Sigmoid colon (tissue), 7 donors: Measurements from ENCODE around the gene SH3RF3. TPM values are rescaled to one million over a fixed set of nuclear protein-coding genes. Genes with fewer than 3 reads are reported as not detected.
A peak's percentile ranks its signal among the peaks of the same experiment; 100 is the strongest.

Experiments
- DNase-seq: peaks from one replicate; pipeline ENCODE4 v3.0.0-alpha.2; 2019
- H3K27ac ChIP-seq, 4 donors: fragments of 200-600 bp; sonication (generic); one replicate each; pipeline ENCODE4 v1.5.1; 2016 to 2019; ENCODE audit warnings: mild to moderate bottlenecking in 1 of 4
- H3K27me3 ChIP-seq, 3 donors: fragments of 200-600 bp; sonication (generic); one replicate each; pipeline ENCODE4 v1.5.1; 2019; ENCODE audit warnings: mild to moderate bottlenecking in 1 of 3
- H3K36me3 ChIP-seq, 4 donors: fragments of 200-600 bp; sonication (generic); one replicate each; pipeline ENCODE4 v1.5.1; 2016 to 2019
- H3K4me1 ChIP-seq, 4 donors: fragments of 200-600 bp; sonication (generic); one replicate each; pipeline ENCODE4 v1.5.1; 2017 to 2019
- H3K4me3 ChIP-seq, 4 donors: fragments of 200-600 bp; sonication (generic); one replicate each; pipeline ENCODE4 v1.5.1; 2017 to 2019; ENCODE audit warnings: mild to moderate bottlenecking in 2 of 4, moderate library complexity in 1 of 4
- H3K9me3 ChIP-seq, 4 donors: fragments of 200-600 bp in 3 of 4; sonication (generic) in 3 of 4; one replicate each; pipeline versions ENCODE4 v1.5.1 to v1.6.1; 2013 to 2019
- EP300 ChIP-seq, 4 donors: sonication (generic); formaldehyde crosslinking; IDR thresholded peaks; one replicate each; pipeline ENCODE4 v1.6.1; 2017; ENCODE audit warnings: antibody characterized with exemption in 4 of 4
- POLR2A ChIP-seq, 2 donors: fragments of 450-650 bp; IDR thresholded peaks; one replicate each; pipeline ENCODE4 v1.6.1; 2016; ENCODE audit warnings: antibody characterized with exemption in 2 of 2, mild to moderate bottlenecking in 2 of 2, moderate library complexity in 2 of 2
- POLR2AphosphoS5 ChIP-seq, 4 donors: sonication (generic); formaldehyde crosslinking; IDR thresholded peaks; one replicate each; pipeline ENCODE4 v1.6.1; 2017; ENCODE audit warnings: antibody characterized with exemption in 4 of 4
- WGBS, 2 donors: extraction: QIAGEN DNeasy Blood & Tissue Kit; methylation state at CpG; one replicate each; pipeline ENCODE4 v1.1.7; 2013; 5-methylcytosine and 5-hydroxymethylcytosine counted together
- intact Hi-C: fragments of 100-400 bp; cut with DNase I; formaldehyde crosslinking; loops from one replicate; pipeline ENCODE4 v1.15.1; 2023
- polyA plus RNA-seq, 3 donors: library from polyadenylated mRNA; stranded (reverse); fragments of 200-250 nt; gene quantifications; one replicate each; pipeline ENCODE4 v1.2.3, GENCODE V29; 2013
- total RNA-seq, 4 donors: library from RNA; depleted of rRNA; stranded (reverse); fragments of >200 nt; gene quantifications; one replicate each; pipeline ENCODE4 v1.1.0, GENCODE V29; 2016
- TF ChIP-seq, protein P1 (sequence below), 4 experiments: fragments of 450-650 bp in 3 of 4; fragments of 200-600 bp in 1 of 4; IDR thresholded peaks; one replicate each; pipeline ENCODE4 v1.5.1; 2016 to 2019; ENCODE audit warnings: antibody characterized with exemption in 4 of 4, mild to moderate bottlenecking in 3 of 4, moderate library complexity in 2 of 4
- donor health status: healthy with polysubstance abuse.
- donor health status: Bipolar disorder and iron deficiency.
- donor health status: healthy.

Gene SH3RF3
- total and polyA plus RNA-seq, 7 donors = 0.69 to 10.0 (median 3.4) TPM

DNA sequence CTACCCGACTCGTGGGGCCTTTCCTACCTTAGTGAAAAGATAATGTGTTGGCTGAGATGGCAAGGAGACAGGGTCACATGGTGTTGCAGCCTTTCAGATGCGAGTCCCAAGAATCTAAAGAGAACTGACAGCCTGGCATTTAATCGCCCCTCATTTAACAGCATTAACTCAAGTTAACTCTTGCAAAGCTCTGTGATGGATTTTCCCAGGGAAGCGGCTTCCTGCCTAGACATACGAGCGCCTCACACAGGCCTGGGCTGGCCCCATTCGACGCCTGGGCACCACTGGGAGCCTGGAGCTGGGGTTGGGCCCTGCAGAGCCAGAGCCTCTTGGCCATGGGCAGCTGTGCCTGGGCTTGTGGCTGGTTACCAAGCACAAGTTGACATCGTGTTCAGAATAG, 344.0 kb downstream of the SH3RF3 start:
- WGBS, 2 donors = 75 to 83% methylated on average over 10 of the region's 10 CpGs
- H3K4me3 ChIP-seq = no peak overlapping the region
- H3K27me3 ChIP-seq = no peaks in the 10 kb centered on the region
- H3K4me1 ChIP-seq = peaks cover 0 to 28% (median 17%) of the 10 kb centered on the region in 4 donors
- DNase-seq = no peak
- intact Hi-C loops = no loop called here
- H3K27ac ChIP-seq = peak overlapping the region in 2 of 4 donors; percentile 3 to 9
- H3K9me3 ChIP-seq = no peaks in the 10 kb centered on the region
- TF ChIP-seq POLR2AphosphoS5 (IDR thresholded peaks at IDR 0.05) = no peak
- TF ChIP-seq EP300 (IDR thresholded peaks at IDR 0.05) = no peak
- H3K36me3 ChIP-seq = no peaks in the 10 kb centered on the region

DNA sequence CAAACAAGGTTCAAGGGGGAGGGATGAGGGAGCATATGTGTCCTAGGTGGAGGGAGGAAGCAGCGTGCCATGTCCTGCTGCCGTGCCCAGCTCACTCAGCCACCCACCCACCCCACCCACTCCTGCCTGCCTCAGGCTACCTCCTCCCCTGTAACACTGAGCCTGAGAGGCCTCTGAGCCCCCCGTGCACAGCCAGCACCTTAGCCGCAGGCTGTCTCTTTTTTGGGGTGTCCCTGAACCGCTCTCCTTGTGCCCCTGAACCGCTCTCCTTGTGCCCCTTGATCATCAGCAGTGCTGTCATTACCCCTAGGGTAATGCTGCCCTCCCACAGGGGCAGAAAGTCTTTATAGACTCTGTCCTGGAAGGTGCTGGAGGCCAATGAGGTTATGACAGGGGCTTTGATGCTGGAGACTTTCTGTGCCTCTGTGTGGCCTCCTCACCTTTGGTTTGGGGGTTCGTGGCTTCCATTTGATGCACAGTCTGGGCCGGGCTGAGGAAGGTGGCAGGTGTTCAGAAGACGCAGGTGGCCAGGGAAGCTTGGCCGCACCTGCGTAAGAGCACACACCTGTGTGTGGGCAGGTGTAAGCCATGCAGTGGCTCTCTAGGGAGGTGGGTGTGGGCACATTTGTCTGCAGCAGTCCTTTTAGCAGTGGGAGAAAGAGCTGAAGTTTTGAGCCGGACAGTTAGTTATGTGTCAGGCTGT, 344.8 kb downstream of the SH3RF3 start:
- Histone ChIP-seq H3K4me3 (no peak overlapping the region), H3K9me3 (no peaks in the 10 kb centered on the region), H3K27me3 (no peaks in the 10 kb centered on the region), H3K36me3 (no peaks in the 10 kb centered on the region), H3K4me1 (peaks cover 0 to 28% (median 17%) of the 10 kb centered on the region in 4 donors), H3K27ac (no peak overlapping the region)
- 42 to 67% methylated on average over 12 of the region's 12 CpGs for WGBS, 2 donors
- TF ChIP-seq POLR2A (IDR thresholded peaks at IDR 0.05) = no peak
- TF ChIP-seq EP300 (IDR thresholded peaks at IDR 0.05) = no peak
- TF ChIP-seq POLR2AphosphoS5 (IDR thresholded peaks at IDR 0.05) = no peak
- TF ChIP-seq, protein P1, sequence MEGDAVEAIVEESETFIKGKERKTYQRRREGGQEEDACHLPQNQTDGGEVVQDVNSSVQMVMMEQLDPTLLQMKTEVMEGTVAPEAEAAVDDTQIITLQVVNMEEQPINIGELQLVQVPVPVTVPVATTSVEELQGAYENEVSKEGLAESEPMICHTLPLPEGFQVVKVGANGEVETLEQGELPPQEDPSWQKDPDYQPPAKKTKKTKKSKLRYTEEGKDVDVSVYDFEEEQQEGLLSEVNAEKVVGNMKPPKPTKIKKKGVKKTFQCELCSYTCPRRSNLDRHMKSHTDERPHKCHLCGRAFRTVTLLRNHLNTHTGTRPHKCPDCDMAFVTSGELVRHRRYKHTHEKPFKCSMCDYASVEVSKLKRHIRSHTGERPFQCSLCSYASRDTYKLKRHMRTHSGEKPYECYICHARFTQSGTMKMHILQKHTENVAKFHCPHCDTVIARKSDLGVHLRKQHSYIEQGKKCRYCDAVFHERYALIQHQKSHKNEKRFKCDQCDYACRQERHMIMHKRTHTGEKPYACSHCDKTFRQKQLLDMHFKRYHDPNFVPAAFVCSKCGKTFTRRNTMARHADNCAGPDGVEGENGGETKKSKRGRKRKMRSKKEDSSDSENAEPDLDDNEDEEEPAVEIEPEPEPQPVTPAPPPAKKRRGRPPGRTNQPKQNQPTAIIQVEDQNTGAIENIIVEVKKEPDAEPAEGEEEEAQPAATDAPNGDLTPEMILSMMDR (IDR thresholded peaks at IDR 0.05) = no peak
- DNase-seq = no peak
- intact Hi-C loops = no loop called here

DNA sequence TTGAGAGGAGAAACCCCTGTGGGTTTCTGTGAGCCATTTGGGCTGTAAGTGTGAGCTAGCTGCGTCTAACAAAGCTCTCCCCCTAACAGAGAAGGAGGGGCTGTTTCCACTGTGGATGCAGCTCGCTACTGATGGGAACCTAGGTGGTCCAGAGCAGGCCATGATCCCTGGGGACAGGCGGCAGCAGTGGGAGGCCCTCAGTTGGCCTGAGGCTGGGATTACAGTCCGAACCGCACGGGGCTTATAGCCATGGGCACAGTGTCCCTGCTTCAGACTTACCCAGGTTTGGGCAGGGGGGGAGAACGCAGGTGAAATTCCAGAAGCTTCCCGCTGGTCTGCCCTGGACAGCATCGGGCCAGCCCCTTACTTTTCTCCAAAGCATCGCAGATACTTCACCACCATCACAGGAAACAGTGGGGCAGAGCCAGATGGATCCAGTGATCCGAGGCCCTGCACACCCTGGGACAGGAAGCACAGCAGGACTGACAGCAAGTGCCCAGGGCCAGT, 345.4 kb downstream of the SH3RF3 start:
- Histone ChIP-seq H3K9me3 (no peaks in the 10 kb centered on the region), H3K27ac (no peak overlapping the region), H3K4me3 (no peak overlapping the region), H3K27me3 (no peaks in the 10 kb centered on the region), H3K4me1 (peaks cover 0 to 28% (median 17%) of the 10 kb centered on the region in 4 donors), H3K36me3 (no peaks in the 10 kb centered on the region)
- DNase-seq = no peak
- WGBS, 2 donors = 69 to 79% methylated on average over 11 of the region's 11 CpGs
- intact Hi-C loops = no loop called here
- no peak for TF ChIP-seq POLR2A (IDR thresholded peaks at IDR 0.05)
- no peak for TF ChIP-seq POLR2AphosphoS5 (IDR thresholded peaks at IDR 0.05)
- TF ChIP-seq, protein P1 (IDR thresholded peaks at IDR 0.05) = no peak
- TF ChIP-seq EP300 (IDR thresholded peaks at IDR 0.05) = no peak

DNA sequence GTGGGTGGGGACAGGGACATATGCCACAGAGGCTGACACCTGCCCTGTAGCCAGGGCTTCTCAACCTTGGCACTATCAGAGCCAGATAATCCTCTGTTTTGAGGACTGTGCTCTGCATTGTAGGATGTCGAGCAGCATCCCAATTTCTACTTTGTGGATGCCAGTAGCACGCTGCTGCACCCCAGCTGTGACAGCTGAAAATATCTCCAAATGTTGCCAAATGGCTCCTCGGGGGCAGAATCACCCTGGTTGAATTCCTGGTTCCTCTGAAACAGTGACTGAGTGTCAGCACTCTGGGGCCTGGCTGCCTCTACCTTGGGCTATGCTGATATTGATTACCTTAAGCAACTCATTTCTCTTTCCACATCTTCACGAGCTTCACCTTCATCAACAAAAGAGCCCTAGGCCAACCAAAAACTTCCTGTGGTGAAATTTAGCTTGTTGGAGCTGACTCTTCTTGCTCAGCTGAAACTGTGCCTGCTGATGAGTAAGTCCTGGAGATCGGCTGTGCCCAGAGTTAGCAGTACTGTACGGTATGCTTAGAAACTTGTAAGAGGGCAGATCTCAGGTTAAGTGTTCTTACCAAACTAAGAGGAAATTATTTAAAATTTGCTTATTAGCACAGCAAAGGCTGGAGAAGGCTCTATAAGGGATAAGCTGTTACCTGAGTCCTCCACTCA, 346.7 kb downstream of the SH3RF3 start:
- no peaks in the 10 kb centered on the region for H3K27me3 ChIP-seq
- no peak overlapping the region for H3K27ac ChIP-seq
- peaks cover 0 to 28% (median 17%) of the 10 kb centered on the region in 4 donors for H3K4me1 ChIP-seq
- intact Hi-C loops = no loop called here
- DNase-seq = no peak
- no peaks in the 10 kb centered on the region for H3K9me3 ChIP-seq
- H3K36me3 ChIP-seq = peaks cover 0 to 4% (median 0%) of the 10 kb centered on the region in 4 donors
- no peak for TF ChIP-seq EP300 (IDR thresholded peaks at IDR 0.05)
- TF ChIP-seq POLR2A (IDR thresholded peaks at IDR 0.05) = no peak
- TF ChIP-seq, protein P1 (IDR thresholded peaks at IDR 0.05) = no peak
- TF ChIP-seq POLR2AphosphoS5 (IDR thresholded peaks at IDR 0.05) = no peak
- H3K4me3 ChIP-seq = no peak overlapping the region
- WGBS, 2 donors = 75 to 86% methylated on average over 6 of the region's 6 CpGs
